Central memory CD8-positive, alpha-beta T cell (primary cell): Measurements from ENCODE around the gene CAB39L.

Experiments
- ATAC-seq: fragments of 150-1000 bp; cut with Tn5 transposase; replicated peaks from 2 replicates; pipeline ENCODE4 v1.10.0; 2022; ENCODE audit warnings: mild to moderate bottlenecking, moderate FRiP score, moderate number of reproducible peaks; ENCODE audit not compliant: poor library complexity, severe bottlenecking; ENCODE audit errors: extremely low read depth
- DNase-seq, 2 donors: peaks; one replicate each; pipeline ENCODE4 v3.0.0; 2021; ENCODE audit warnings: low spot score in 2 of 2
- H3K27ac Mint-ChIP-seq: one replicate; pipeline ENCODE4 v1.8.0; 2022; ENCODE audit warnings: low read depth, mild to moderate bottlenecking, moderate library complexity, mixed read lengths
- H3K27me3 Mint-ChIP-seq: one replicate; pipeline ENCODE4 v1.8.0; 2022; ENCODE audit warnings: mixed read lengths
- H3K36me3 Mint-ChIP-seq: one replicate; pipeline ENCODE4 v1.8.0; 2022; ENCODE audit warnings: mild to moderate bottlenecking, moderate library complexity, mixed read lengths; ENCODE audit not compliant: insufficient read depth
- H3K4me1 Mint-ChIP-seq: one replicate; pipeline ENCODE4 v1.8.0; 2022; ENCODE audit warnings: mixed read lengths
- H3K4me3 Mint-ChIP-seq: one replicate; pipeline ENCODE4 v1.8.0; 2022; ENCODE audit warnings: mild to moderate bottlenecking, moderate library complexity, mixed read lengths
- H3K9me3 Mint-ChIP-seq: one replicate; pipeline ENCODE4 v1.8.0; 2022; ENCODE audit warnings: mixed read lengths

Gene CAB39L

DNA sequence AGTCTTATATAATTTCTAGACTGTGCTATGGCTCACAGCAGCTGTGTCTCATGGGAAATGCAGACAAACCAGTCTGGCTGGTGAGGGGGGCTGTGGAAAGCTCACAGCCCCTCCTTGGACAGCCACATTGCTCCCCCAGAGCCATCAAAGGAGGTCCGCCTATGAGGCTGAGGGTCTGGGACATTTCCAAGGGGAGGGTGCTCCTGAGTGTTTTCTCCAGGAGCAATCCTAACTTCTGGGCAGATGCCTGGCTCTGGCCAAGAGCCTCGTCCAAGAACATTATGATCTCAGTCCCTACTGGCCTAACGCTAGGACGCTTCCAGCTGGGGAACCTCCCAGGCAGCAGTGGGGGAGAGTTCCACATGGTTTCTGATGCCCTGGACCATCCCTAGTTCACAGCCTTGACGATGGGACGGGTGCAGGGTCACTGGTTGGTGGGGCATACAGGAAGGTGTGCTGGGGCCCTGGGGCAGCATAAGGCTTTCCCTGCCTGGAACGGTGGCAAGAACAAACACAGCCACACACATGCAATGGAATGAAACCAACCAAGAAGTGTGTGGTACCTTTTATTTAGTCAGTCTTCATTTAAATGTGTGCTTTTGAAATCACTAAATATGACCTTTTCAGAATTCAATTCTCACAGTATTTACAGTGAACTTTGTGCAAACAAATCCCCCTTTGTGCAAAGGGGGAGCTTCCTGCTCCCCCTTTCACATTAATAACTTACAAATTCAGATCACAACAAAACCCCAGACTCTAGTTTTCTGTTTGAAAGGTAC is 135.6 kb downstream of the CAB39L start:
- H3K36me3 Mint-ChIP-seq, result no peaks in the 10 kb centered on the region
- no peaks in the 10 kb centered on the region for H3K9me3 Mint-ChIP-seq
- H3K27ac Mint-ChIP-seq, result no peak overlapping the region
- no peaks in the 10 kb centered on the region for H3K27me3 Mint-ChIP-seq
- H3K4me3 Mint-ChIP-seq, result no peak overlapping the region
- no peaks in the 10 kb centered on the region for H3K4me1 Mint-ChIP-seq
- ATAC-seq (no peak), DNase-seq (no peak)

DNA sequence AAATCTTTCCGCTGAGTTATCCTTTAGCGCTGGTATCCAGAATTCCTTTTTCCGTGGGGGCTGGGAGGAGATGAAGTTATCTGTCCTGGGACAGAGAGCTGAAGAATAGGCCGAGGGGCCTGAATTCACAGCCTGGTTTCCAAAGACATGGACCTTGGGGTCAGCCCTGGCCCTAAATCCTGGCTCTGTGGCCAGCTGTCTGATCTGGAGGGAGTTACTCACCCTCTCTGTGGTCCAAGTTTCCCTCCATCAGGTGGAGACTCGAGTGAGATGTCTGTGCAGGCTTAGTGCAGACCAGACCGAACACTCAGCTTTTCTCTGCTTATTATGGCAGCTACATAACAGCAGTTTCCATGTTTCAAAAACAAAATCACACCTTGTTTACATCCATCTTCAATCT is 136.5 kb downstream of the CAB39L start:
- H3K4me3 Mint-ChIP-seq, result no peak overlapping the region
- H3K27me3 Mint-ChIP-seq, result no peaks in the 10 kb centered on the region
- no peaks in the 10 kb centered on the region for H3K9me3 Mint-ChIP-seq
- no peaks in the 10 kb centered on the region for H3K36me3 Mint-ChIP-seq
- DNase-seq (no peak), ATAC-seq (no peak)
- no peaks in the 10 kb centered on the region for H3K4me1 Mint-ChIP-seq
- no peak overlapping the region for H3K27ac Mint-ChIP-seq

DNA sequence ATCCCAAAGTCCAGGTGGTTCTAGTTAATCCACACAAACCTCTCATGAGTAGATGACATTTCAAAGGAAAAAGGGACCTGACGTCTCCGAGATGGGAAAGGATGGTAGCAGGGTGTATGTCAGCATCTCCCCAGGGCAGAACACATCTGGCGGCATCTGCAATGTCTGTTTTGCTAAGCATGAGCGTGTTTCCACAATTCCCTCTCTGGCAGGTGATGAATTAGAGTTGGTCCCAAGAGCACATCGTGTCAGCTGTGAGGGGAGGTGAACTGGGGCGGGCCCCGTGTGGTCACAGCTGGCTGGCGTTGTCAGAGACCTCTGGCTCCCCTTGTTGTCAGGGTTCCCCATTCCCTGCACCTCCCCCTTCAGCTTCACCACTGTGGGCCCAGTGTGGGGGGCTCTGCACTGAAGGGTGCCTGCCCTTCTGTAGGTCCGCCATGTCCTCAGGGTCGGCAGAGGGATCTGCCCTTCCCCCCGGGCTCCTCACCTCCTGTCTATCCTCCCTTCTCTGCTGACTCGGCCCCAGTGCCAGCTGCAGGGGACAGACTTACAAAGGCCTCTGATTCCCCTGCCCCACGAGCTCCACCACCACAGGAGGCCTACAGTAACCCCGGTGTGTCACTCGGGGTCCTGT is 138.0 kb downstream of the CAB39L start:
- DNase-seq (no peak), ATAC-seq (no peak)
- H3K4me3 Mint-ChIP-seq, result no peak overlapping the region
- no peaks in the 10 kb centered on the region for H3K27me3 Mint-ChIP-seq
- peaks cover 6% of the 10 kb centered on the region for H3K4me1 Mint-ChIP-seq
- H3K36me3 Mint-ChIP-seq, result no peaks in the 10 kb centered on the region
- H3K9me3 Mint-ChIP-seq, result no peaks in the 10 kb centered on the region
- H3K27ac Mint-ChIP-seq, result no peak overlapping the region

DNA sequence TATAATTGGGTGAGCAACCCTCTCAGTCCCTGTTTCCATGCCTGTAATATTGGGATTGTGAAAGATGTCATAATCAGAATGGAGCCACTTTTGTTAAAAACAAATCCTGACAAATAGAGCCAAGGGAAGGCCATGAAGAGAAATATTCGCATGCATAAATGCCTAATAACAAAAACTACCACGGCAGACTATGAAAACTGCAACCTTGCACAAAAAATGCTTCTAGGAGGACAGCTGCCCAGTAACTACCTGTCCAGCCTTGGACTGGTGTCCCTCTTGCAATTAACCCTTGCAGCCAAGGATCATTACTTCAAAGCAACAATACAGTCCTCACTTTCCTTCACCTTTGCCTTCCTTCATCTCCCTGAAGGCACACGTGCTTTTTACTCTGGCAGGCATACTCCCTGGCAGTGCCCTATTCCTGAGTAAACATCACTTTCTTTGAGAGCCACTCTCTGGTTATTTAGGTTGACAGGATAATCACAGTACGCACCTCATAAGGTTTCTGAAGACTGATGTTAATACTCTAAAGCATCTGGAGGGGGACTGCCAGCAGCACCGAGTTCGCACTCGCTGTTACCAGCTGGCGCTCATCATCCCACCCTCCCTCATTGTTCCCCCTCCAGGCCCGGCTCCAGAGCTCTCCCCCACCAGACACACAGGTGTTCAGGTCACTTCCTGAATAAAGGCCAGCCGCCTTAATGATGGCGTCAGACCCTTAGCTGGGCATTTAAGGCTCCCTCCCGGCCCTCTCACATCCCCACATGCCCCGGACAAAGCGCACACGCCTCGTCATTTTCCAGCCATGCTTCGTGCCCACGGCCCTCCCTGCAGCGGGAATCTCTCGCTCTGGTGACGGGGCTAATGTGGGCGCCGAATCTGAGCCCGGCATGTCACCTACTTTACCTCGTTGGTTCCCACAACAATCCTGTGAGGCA is 138.8 kb downstream of the CAB39L start:
- peaks cover 6% of the 10 kb centered on the region for H3K4me1 Mint-ChIP-seq

DNA sequence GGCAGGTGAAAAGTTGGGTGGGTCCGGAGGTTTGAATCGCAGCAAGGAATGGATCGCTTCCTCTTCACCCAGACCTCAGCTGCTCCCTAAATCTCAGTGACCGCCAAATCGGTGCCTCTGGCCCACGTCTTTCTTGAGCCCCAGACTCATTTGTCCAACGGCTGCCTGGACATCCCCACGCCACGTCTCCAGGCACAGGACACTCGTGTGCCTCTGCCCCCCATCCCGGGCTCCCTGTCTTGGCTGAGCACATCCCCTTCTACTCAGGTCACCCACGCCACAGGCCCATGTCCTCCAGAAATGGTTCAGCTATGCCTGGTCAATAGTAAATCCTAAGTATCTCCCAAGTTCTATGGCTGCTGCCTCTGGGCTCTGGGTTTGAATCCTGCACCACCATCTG is 139.5 kb downstream of the CAB39L start:
- DNase-seq (no peak), ATAC-seq (no peak)
- no peak overlapping the region for H3K4me3 Mint-ChIP-seq
- H3K27me3 Mint-ChIP-seq, result no peaks in the 10 kb centered on the region
- no peaks in the 10 kb centered on the region for H3K36me3 Mint-ChIP-seq
- no peaks in the 10 kb centered on the region for H3K9me3 Mint-ChIP-seq
- peaks cover 6% of the 10 kb centered on the region for H3K4me1 Mint-ChIP-seq
- no peak overlapping the region for H3K27ac Mint-ChIP-seq

More for the DNA sequence above, 138.8 kb downstream of the CAB39L start:
- no peaks in the 10 kb centered on the region for H3K9me3 Mint-ChIP-seq
- no peak overlapping the region for H3K27ac Mint-ChIP-seq
- no peaks in the 10 kb centered on the region for H3K27me3 Mint-ChIP-seq
- ATAC-seq (no peak), DNase-seq (no peak)
- no peak overlapping the region for H3K4me3 Mint-ChIP-seq
- H3K36me3 Mint-ChIP-seq, result no peaks in the 10 kb centered on the region

DNA sequence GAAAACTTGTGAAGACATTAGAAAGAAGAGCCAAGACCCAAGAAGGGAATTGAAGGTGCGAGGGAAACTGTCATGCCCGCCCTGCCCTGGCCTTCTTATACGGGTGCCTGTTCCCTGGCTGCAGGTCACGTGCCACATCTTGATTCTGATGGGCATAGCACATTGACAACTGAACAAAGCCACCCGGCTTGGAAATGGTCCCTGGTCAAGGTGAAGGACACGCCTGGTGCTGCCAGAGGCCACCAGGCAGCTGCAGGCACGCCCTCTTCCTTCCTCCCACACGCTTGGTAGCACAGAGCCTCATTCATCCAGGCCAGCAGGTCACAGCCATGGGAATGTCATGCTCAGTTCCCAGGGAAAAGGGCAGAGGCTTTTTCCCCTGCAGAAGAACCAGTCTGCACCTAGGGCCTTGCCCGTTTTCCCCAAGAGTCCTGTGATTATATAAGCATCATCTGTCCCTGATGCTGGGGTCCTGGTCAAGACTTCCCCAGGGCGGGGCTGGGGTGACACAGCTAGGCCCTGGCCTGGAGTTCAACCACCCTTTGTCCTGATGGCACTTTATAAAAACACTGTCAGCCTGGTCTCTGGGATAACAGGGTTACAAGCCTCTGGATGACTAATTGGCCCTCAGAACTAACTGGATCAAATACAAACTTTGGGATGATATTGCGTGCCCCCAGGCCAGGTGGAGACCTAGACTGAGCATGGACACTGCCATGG is 140.2 kb downstream of the CAB39L start:
- no peak overlapping the region for H3K4me3 Mint-ChIP-seq
- no peak for ATAC-seq
- H3K27me3 Mint-ChIP-seq, result no peaks in the 10 kb centered on the region
- DNase-seq, result no peak
- H3K9me3 Mint-ChIP-seq, result no peaks in the 10 kb centered on the region
- H3K36me3 Mint-ChIP-seq, result no peaks in the 10 kb centered on the region
- peaks cover 6% of the 10 kb centered on the region for H3K4me1 Mint-ChIP-seq
- H3K27ac Mint-ChIP-seq, result no peak overlapping the region

DNA sequence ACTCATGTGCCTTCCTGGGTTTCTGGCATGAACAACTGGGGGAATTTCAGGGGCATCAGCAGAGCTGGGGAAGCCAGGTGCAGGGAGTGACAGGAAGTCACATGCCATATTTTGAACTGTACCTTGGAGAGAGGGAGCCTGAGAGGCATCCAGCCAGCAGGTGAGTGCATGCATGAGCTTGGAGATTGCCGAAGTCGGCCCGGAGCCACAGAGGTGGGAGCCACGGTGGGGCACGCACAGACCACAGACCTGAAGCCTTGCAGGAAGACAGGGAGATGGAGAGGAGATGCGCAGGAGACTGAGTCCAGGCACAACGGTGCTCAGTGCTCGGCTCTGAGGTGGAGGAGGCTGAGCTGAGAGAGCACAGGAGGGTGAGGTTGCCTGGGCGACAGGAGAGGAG is 141.0 kb downstream of the CAB39L start:
- no peaks in the 10 kb centered on the region for H3K27me3 Mint-ChIP-seq
- H3K4me1 Mint-ChIP-seq, result peaks cover 6% of the 10 kb centered on the region
- H3K27ac Mint-ChIP-seq, result peak overlapping the region; percentile 23
- DNase-seq (no peak), ATAC-seq (no peak)
- no peaks in the 10 kb centered on the region for H3K9me3 Mint-ChIP-seq
- no peaks in the 10 kb centered on the region for H3K36me3 Mint-ChIP-seq
- no peak overlapping the region for H3K4me3 Mint-ChIP-seq

DNA sequence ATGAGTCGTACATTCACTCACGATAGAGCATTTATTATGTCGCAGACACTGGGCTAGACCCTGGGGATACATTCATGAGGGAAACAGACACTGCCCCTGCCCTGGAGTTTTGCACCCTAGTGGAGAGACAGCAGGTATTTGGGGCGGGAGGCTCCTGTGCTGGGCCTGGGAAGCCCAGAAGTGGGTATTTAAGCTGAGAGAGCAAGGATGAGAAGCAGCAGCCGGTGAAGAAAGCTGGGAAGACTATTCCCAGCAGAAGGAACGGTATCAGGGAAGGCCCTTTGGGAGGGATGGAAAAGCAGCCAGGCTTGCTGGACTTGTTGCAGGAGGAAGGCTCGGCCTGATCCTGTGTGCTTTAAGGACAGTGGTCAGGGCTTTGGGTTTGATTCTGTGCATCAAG is 141.6 kb downstream of the CAB39L start:
- Mint-ChIP-seq H3K27me3 (no peaks in the 10 kb centered on the region), H3K9me3 (no peaks in the 10 kb centered on the region), H3K36me3 (no peaks in the 10 kb centered on the region), H3K27ac (no peak overlapping the region), H3K4me3 (no peak overlapping the region), H3K4me1 (peaks cover 6% of the 10 kb centered on the region)
- DNase-seq, result no peak
- ATAC-seq, result no peak

DNA sequence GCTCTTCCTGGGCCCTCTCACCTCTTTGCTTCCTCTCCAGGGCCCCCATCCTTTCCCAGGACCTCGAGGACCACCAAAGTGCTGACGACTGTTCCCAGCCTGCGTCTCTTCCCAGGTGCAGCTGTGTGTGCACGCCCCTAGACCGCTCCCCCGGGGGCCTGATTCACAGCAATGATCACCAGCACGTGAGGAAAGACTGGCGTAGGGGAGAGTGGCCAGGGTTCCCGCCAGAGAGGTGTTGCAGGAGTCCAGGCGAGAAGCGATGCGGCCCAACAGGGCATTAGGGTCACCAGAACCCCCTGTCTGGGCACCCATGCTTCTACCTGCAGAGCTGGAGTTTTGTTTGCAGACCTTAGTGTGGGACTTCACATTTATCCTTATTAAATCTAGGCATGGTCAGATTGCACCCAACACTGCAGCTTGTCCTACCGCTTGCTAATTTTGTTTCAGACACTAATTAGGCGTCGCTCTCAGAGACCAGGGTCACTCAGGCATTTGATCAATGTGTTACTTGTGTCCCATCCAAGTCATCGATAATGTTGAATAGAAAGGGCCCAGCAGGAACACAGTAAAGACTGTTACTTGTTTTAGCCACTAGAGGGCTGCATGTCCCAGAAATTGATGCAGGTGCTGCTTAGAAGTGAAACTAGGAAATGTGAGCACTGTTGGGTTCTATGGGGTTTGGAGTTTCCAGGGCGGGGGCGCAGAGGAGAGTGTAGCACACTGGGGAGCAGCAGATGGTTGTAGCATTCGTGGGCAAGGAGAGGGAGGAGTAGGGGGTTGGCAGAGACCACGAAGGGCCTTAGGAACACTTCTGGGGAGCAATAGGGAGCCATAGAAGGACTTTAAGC is 142.9 kb downstream of the CAB39L start:
- Mint-ChIP-seq H3K4me1 (peaks cover 6% of the 10 kb centered on the region), H3K9me3 (no peaks in the 10 kb centered on the region), H3K27ac (peak overlapping the region; percentile 64), H3K27me3 (no peaks in the 10 kb centered on the region), H3K4me3 (peak overlapping the region; percentile 74), H3K36me3 (no peaks in the 10 kb centered on the region)
- DNase-seq (peak; percentile 35 to 56), ATAC-seq (peak; percentile 92)

DNA sequence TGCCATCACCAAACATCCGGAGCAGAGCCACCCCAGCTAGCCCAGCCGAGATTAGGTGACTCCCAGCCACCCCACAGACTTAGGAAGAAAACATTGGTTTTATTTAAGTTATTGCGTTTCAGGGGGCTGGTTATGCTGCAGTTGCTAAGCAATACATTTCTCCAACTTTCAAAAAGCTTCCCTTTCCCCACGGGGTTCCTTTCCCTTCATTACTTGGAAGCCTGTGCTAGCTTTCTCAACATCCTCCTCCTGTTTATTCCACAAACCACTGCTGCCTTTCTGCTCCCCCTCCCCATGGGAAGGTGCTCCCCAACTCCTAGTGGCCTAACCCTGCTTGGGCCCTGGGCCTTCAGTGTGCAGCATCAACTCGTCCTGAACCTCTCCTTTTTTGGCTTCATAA is 143.6 kb downstream of the CAB39L start:
- Mint-ChIP-seq H3K27ac (no peak overlapping the region), H3K4me3 (no peak overlapping the region), H3K9me3 (no peaks in the 10 kb centered on the region), H3K27me3 (no peaks in the 10 kb centered on the region), H3K36me3 (no peaks in the 10 kb centered on the region), H3K4me1 (peaks cover 6% of the 10 kb centered on the region)
- DNase-seq (no peak), ATAC-seq (no peak)

GRCh38 chr13:49298903-49299605 is 144.8 kb downstream of the CAB39L start:
- H3K9me3 Mint-ChIP-seq, result no peaks in the 10 kb centered on the region
- ATAC-seq (no peak), DNase-seq (no peak)
- no peaks in the 10 kb centered on the region for H3K36me3 Mint-ChIP-seq
- H3K27ac Mint-ChIP-seq, result no peak overlapping the region
- no peak overlapping the region for H3K4me3 Mint-ChIP-seq
- no peaks in the 10 kb centered on the region for H3K27me3 Mint-ChIP-seq
- peaks cover 6% of the 10 kb centered on the region for H3K4me1 Mint-ChIP-seq
